ENCODE data around the gene UPK1A. TPM values are rescaled to one million over a fixed set of nuclear protein-coding genes. Genes with fewer than 3 reads are reported as not detected.
A peak's percentile ranks its signal among the peaks of the same experiment; 100 is the strongest.

The UPK1A gene
- total and polyA plus RNA-seq, 9 of the 15 experiments (the other 6 are each of a cell fraction or from before 2014, with no cell fraction given): 0.06 to 0.13 TPM; not detected in 7

- TF ChIP-seq SRSF3 (IDR thresholded peaks at IDR 0.05; ENCODE audit: insufficient read depth, low read length): no peak
- TF ChIP-seq, protein P1, sequence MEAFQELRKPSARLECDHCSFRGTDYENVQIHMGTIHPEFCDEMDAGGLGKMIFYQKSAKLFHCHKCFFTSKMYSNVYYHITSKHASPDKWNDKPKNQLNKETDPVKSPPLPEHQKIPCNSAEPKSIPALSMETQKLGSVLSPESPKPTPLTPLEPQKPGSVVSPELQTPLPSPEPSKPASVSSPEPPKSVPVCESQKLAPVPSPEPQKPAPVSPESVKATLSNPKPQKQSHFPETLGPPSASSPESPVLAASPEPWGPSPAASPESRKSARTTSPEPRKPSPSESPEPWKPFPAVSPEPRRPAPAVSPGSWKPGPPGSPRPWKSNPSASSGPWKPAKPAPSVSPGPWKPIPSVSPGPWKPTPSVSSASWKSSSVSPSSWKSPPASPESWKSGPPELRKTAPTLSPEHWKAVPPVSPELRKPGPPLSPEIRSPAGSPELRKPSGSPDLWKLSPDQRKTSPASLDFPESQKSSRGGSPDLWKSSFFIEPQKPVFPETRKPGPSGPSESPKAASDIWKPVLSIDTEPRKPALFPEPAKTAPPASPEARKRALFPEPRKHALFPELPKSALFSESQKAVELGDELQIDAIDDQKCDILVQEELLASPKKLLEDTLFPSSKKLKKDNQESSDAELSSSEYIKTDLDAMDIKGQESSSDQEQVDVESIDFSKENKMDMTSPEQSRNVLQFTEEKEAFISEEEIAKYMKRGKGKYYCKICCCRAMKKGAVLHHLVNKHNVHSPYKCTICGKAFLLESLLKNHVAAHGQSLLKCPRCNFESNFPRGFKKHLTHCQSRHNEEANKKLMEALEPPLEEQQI (IDR thresholded peaks at IDR 0.05): no peak
- peak; percentile 42; the same call in 1 of the 2 replicates for TF ChIP-seq EP300 (IDR thresholded peaks at IDR 0.05; ENCODE audit: low read length)
- no peak for TF ChIP-seq HBP1 (CRISPR knock-in tag; IDR thresholded peaks at IDR 0.05)
- TF ChIP-seq BRF2 (IDR thresholded peaks at IDR 0.05; ENCODE audit: borderline replicate concordance, insufficient read depth, insufficient read length): no peak
- TF ChIP-seq SMC3 (conservative IDR thresholded peaks at IDR 0.05; ENCODE audit: insufficient read depth, low read depth, low read length): no peak
- TF ChIP-seq ZNF324 (CRISPR knock-in tag; IDR thresholded peaks at IDR 0.05): no peak
- TF ChIP-seq, protein P2, sequence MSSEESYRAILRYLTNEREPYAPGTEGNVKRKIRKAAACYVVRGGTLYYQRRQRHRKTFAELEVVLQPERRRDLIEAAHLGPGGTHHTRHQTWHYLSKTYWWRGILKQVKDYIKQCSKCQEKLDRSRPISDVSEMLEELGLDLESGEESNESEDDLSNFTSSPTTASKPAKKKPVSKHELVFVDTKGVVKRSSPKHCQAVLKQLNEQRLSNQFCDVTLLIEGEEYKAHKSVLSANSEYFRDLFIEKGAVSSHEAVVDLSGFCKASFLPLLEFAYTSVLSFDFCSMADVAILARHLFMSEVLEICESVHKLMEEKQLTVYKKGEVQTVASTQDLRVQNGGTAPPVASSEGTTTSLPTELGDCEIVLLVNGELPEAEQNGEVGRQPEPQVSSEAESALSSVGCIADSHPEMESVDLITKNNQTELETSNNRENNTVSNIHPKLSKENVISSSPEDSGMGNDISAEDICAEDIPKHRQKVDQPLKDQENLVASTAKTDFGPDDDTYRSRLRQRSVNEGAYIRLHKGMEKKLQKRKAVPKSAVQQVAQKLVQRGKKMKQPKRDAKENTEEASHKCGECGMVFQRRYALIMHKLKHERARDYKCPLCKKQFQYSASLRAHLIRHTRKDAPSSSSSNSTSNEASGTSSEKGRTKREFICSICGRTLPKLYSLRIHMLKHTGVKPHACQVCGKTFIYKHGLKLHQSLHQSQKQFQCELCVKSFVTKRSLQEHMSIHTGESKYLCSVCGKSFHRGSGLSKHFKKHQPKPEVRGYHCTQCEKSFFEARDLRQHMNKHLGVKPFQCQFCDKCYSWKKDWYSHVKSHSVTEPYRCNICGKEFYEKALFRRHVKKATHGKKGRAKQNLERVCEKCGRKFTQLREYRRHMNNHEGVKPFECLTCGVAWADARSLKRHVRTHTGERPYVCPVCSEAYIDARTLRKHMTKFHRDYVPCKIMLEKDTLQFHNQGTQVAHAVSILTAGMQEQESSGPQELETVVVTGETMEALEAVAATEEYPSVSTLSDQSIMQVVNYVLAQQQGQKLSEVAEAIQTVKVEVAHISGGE (CRISPR knock-in tag; IDR thresholded peaks at IDR 0.05): no peak
- TF ChIP-seq, protein P3, sequence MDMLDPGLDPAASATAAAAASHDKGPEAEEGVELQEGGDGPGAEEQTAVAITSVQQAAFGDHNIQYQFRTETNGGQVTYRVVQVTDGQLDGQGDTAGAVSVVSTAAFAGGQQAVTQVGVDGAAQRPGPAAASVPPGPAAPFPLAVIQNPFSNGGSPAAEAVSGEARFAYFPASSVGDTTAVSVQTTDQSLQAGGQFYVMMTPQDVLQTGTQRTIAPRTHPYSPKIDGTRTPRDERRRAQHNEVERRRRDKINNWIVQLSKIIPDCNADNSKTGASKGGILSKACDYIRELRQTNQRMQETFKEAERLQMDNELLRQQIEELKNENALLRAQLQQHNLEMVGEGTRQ (CRISPR knock-in tag; IDR thresholded peaks at IDR 0.05): no peak
- TF ChIP-seq KLF1 (tag; IDR thresholded peaks at IDR 0.05): no peak
- TF ChIP-seq TCF7L2 (IDR thresholded peaks at IDR 0.05; ENCODE audit: low read depth, low read length): no peak
- TF ChIP-seq RFX5 (IDR thresholded peaks at IDR 0.05; ENCODE audit: low read depth, low read length): no peak
- no peak for TF ChIP-seq ETV6 (IDR thresholded peaks at IDR 0.05; ENCODE audit: borderline replicate concordance in 1 of 2, low read depth in 2 of 2, low read length in 1 of 2)
- no peak for TF ChIP-seq ETV6 (CRISPR knock-in tag; IDR thresholded peaks at IDR 0.05; ENCODE audit: borderline replicate concordance)
- TF ChIP-seq XRCC3 (IDR thresholded peaks at IDR 0.05): no peak
- TF ChIP-seq SAP30 (IDR thresholded peaks at IDR 0.05; ENCODE audit: borderline replicate concordance, insufficient read depth, low read depth, low read length, poor library complexity, severe bottlenecking): no peak
- no peak for TF ChIP-seq HNRNPL (IDR thresholded peaks at IDR 0.05; ENCODE audit: low read depth, low read length)
Observed at GRCh38 chr19:35641515-35642151, 24.7 kb upstream of the UPK1A start, which contains the start of gene ETV2 (continued).

Data from K562 (cell line).